ENCODE data around the gene CCDC150.

Gene CCDC150

DNA sequence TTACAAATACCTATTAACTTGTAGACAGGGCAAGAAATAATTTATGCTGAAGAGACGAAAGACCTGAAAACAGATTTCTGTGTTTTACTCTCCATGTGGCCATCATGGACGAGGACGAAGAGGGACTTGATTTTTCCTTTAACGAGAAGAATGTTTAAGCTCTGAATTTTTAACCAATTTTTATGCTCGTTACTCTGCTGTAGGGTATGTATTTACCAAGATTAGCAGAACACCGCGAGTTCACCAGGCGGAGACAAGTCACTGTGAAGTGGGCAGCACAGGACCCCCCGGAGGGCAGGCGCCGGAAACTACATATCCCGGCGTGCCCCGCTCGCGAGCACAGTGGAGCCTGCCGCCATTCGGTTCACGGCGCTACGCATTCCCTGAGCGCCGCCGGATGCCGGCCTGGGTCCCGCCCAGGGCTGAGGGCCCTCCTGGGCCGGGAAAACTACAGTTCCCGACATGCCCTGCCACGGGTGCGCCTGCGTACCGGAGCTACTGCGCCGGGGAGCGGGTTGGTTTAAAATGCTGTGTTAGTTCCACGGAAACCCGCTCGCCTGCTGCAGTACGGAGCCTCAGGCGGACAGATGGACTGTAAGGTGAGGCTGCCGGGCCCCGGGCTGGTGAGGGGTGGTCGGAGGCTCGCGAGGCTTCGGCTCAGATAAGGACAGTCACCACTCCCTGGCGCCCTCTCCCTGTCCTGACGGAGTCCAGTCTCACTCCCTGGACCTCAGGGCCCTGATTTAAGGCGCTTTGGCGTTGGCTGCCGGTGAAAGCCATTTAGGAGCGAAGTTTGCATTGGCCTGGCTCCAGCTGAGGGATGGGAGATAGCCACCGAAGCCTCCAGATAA is at the start of gene CCDC150:
TSS of gene CCDC150 (plus strand) at position 536 of the 851 bp plus-strand sequence. CDS start at position 588, 52 bp downstream.
- DNase-seq (ENCODE audit: extremely low read depth, low read depth), result peak; percentile 77
- peak; percentile 49 for TF ChIP-seq CTCF (IDR thresholded peaks at IDR 0.05; ENCODE audit: low read depth, low read length)

DNA sequence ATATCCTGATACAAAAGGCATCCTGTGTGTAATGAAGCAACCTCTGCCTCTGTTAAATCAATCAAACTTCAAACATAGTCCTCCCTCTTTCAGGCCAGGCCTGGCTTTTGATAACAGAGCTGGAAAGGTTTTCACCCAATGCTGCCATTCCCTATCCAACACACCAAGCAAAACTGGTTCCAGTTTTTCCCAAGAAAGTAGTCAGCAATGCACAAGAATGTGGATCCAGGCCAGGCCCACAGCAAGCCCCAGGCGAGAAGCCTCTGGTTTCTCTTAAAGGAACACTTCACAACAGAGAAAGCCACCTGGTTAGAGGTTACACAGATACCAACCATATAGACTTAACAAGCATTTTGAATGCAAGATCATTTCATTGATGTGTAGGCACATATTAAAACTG is 49.2 kb upstream of the CCDC150 start:
- DNase-seq (ENCODE audit: extremely low read depth, low read depth), result no peak
- no peak for TF ChIP-seq CTCF (IDR thresholded peaks at IDR 0.05; ENCODE audit: low read depth, low read length)

DNA sequence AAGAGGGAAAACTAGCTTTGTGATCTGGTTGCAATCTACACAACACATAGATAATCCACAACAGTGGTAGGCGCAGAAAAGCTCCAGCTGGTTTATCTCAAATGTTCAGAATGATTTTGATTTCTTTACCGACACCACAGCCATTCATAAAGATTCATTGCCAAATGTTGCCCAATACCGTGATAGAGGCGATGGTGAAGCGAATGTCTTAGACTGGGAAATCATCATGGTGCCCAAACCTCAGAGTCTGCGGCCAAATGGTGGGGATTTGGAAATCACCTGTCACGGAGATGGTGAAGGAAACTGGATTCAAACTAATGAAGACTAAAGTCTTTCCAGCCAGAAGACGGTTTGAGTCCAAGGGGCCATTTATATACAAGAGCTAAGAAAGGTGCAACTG is 48.5 kb upstream of the CCDC150 start:
- no peak for TF ChIP-seq CTCF (IDR thresholded peaks at IDR 0.05; ENCODE audit: low read depth, low read length)
- no peak for DNase-seq (ENCODE audit: extremely low read depth, low read depth)

GRCh38 chr2:196591621-196592022 is 47.9 kb upstream of the CCDC150 start:
- no peak for DNase-seq (ENCODE audit: extremely low read depth, low read depth)
- no peak for TF ChIP-seq CTCF (IDR thresholded peaks at IDR 0.05; ENCODE audit: low read depth, low read length)

GRCh38 chr2:196592331-196592910 is 47.1 kb upstream of the CCDC150 start:
- TF ChIP-seq CTCF (IDR thresholded peaks at IDR 0.05; ENCODE audit: low read depth, low read length), result peak; percentile 23
- no peak for DNase-seq (ENCODE audit: extremely low read depth, low read depth)

- TF ChIP-seq CTCF (IDR thresholded peaks at IDR 0.05; ENCODE audit: low read depth, low read length), result no peak; the same call in 1 of the 2 replicates
- no peak for DNase-seq (ENCODE audit: extremely low read depth, low read depth)
These were observed 46.3 kb upstream of the CCDC150 start, which contains the start of gene HECW2 for GRCh38 chr2:196592911-196593881. TSS of gene HECW2 (minus strand) at chr2:196593554.
